GM19324 (cell line): ENCODE data around the gene SLC44A1.
A peak's percentile ranks its signal among the peaks of the same experiment; 100 is the strongest.

Experiments
- ATAC-seq: cut with Tn5 transposase; IDR thresholded peaks from one replicate; pipeline ENCODE4 v1.9.1; 2021; ENCODE audit warnings: mild to moderate bottlenecking, moderate library complexity; ENCODE audit not compliant: unreplicated experiment, low FRiP score

SLC44A1 gene

GRCh38 chr9:105376893-105377292 lies 132.4 kb downstream of the SLC44A1 start:
- no peak for ATAC-seq

- peak; percentile 97 for ATAC-seq
These were observed 141.0 kb downstream of the SLC44A1 start for GRCh38 chr9:105385381-105385985.

GRCh38 chr9:105389796-105390195 lies 145.3 kb downstream of the SLC44A1 start:
- ATAC-seq: no peak

GRCh38 chr9:105390871-105391270 lies 146.4 kb downstream of the SLC44A1 start:
- no peak for ATAC-seq

GRCh38 chr9:105391288-105391687 lies 146.8 kb downstream of the SLC44A1 start:
- ATAC-seq: no peak

GRCh38 chr9:105392531-105392930 lies 148.1 kb downstream of the SLC44A1 start:
- ATAC-seq: no peak

- ATAC-seq: no peak
These were observed 149.3 kb downstream of the SLC44A1 start for GRCh38 chr9:105393576-105394344.

GRCh38 chr9:105396441-105396840 lies 152.0 kb downstream of the SLC44A1 start:
- ATAC-seq: no peak

GRCh38 chr9:105396901-105397300 lies 152.4 kb downstream of the SLC44A1 start:
- ATAC-seq: no peak

- no peak for ATAC-seq
These were observed 154.7 kb downstream of the SLC44A1 start for GRCh38 chr9:105399117-105399516.

- ATAC-seq: no peak
These were observed 157.2 kb downstream of the SLC44A1 start for GRCh38 chr9:105401651-105402050.

GRCh38 chr9:105403552-105404248 lies 159.2 kb downstream of the SLC44A1 start:
- ATAC-seq: no peak

- peak; percentile 93 for ATAC-seq
These were observed 161.2 kb downstream of the SLC44A1 start for GRCh38 chr9:105405514-105406131.

- ATAC-seq: no peak
These were observed 161.9 kb downstream of the SLC44A1 start for GRCh38 chr9:105406369-105406768.

GRCh38 chr9:105413525-105413924 lies 169.1 kb downstream of the SLC44A1 start:
- ATAC-seq: no peak

GRCh38 chr9:105414947-105415661 lies 170.7 kb downstream of the SLC44A1 start:
- ATAC-seq: peak; percentile 58

- ATAC-seq: no peak
These were observed 171.2 kb downstream of the SLC44A1 start for GRCh38 chr9:105415662-105415980.

GRCh38 chr9:105416840-105417239 lies 172.4 kb downstream of the SLC44A1 start:
- ATAC-seq: peak; percentile 51

GRCh38 chr9:105418588-105419500 lies 174.4 kb downstream of the SLC44A1 start:
- ATAC-seq: no peak
